Measurements from ENCODE around the gene MUC5B. TPM values are rescaled to one million over a fixed set of nuclear protein-coding genes. Genes with fewer than 3 reads are reported as not detected.

Gene MUC5B
- total and polyA plus RNA-seq, 5 donors: under 0.01 TPM; not detected in 4

- H3K9me3 ChIP-seq (ENCODE audit: control insufficient read depth, low read length): no peaks in the 10 kb centered on the region
- H3K27me3 ChIP-seq (ENCODE audit: control insufficient read depth, insufficient read depth): no peaks in the 10 kb centered on the region
- no peaks in the 10 kb centered on the region for H3K4me1 ChIP-seq (ENCODE audit: control insufficient read depth, insufficient read depth, low read length)
- DNase-seq (no peak), ATAC-seq (no peak)
- intact Hi-C loops (cut with DNase I): loop anchor here in 1 of 4 donors (10.0 kb wide), 1 partner anchor 226 kb away; no protein-coding TSS in a partner anchor
- WGBS: 71% methylated on average over 27 of the region's 27 CpGs
- H3K27ac ChIP-seq (ENCODE audit: low read length): no peak overlapping the region
- no peak overlapping the region for H3K4me3 ChIP-seq (ENCODE audit: low read length)
Measured at GRCh38 chr11:1199241-1199750, 23.6 kb upstream of the MUC5B start.

- H3K27me3 ChIP-seq (ENCODE audit: control insufficient read depth, insufficient read depth): no peaks in the 10 kb centered on the region
- DNase-seq (no peak), ATAC-seq (no peak)
- H3K4me1 ChIP-seq (ENCODE audit: control insufficient read depth, insufficient read depth, low read length): no peaks in the 10 kb centered on the region
- WGBS: 70% methylated on average over 47 of the region's 47 CpGs
- H3K9me3 ChIP-seq (ENCODE audit: control insufficient read depth, low read length): no peaks in the 10 kb centered on the region
- no peak overlapping the region for H3K4me3 ChIP-seq (ENCODE audit: low read length)
- H3K27ac ChIP-seq (ENCODE audit: low read length): no peak overlapping the region
- intact Hi-C loops (cut with DNase I): loop anchor here (5.0 to 10.0 kb wide), 4 partner anchors 225 to 372 kb away; partner anchors contain the start of gene DUSP8 (in 2 of the 4)
Measured at GRCh38 chr11:1199751-1200610, 22.9 kb upstream of the MUC5B start.

- no peaks in the 10 kb centered on the region for H3K27me3 ChIP-seq (ENCODE audit: control insufficient read depth, insufficient read depth)
- no peaks in the 10 kb centered on the region for H3K4me1 ChIP-seq (ENCODE audit: control insufficient read depth, insufficient read depth, low read length)
- ATAC-seq (no peak), DNase-seq (peak in 1 of 3 donors; percentile 36)
- H3K27ac ChIP-seq (ENCODE audit: low read length): no peak overlapping the region
- WGBS: 77% methylated on average over 16 of the region's 16 CpGs
- intact Hi-C loops (cut with DNase I): loop anchor here (5.0 to 10.0 kb wide), 3 partner anchors 314 to 372 kb away; partner anchors contain the start of gene DUSP8 (in 2 of the 4)
- no peaks in the 10 kb centered on the region for H3K9me3 ChIP-seq (ENCODE audit: control insufficient read depth, low read length)
- H3K4me3 ChIP-seq (ENCODE audit: low read length): no peak overlapping the region
Measured at GRCh38 chr11:1200611-1201191, 22.2 kb upstream of the MUC5B start.

GRCh38 chr11:1201395-1202153 lies 21.3 kb upstream of the MUC5B start:
- intact Hi-C loops (cut with DNase I): loop anchor here (2.0 to 10.0 kb wide), 4 partner anchors 313 to 371 kb away; partner anchors contain the start of gene DUSP8 (in 2 of the 4)
- H3K9me3 ChIP-seq (ENCODE audit: control insufficient read depth, low read length): no peaks in the 10 kb centered on the region
- no peak overlapping the region for H3K4me3 ChIP-seq (ENCODE audit: low read length)
- H3K4me1 ChIP-seq (ENCODE audit: control insufficient read depth, insufficient read depth, low read length): no peaks in the 10 kb centered on the region
- no peak overlapping the region for H3K27ac ChIP-seq (ENCODE audit: low read length)
- H3K27me3 ChIP-seq (ENCODE audit: control insufficient read depth, insufficient read depth): no peaks in the 10 kb centered on the region
- 88% methylated on average over 4 of the region's 4 CpGs for WGBS
- no peak for ATAC-seq
- DNase-seq: no peak

GRCh38 chr11:1202154-1202775 lies 20.6 kb upstream of the MUC5B start:
- H3K4me1 ChIP-seq (ENCODE audit: control insufficient read depth, insufficient read depth, low read length): no peaks in the 10 kb centered on the region
- peak in 1 of 2 donors; percentile 2 for ATAC-seq
- DNase-seq: peak in 2 of 3 donors; percentile 10 to 41
- no peaks in the 10 kb centered on the region for H3K9me3 ChIP-seq (ENCODE audit: control insufficient read depth, low read length)
- intact Hi-C loops (cut with DNase I): loop anchor here (2.0 to 10.0 kb wide), 4 partner anchors 313 to 370 kb away; partner anchors contain the start of gene DUSP8 (in 2 of the 4)
- H3K27ac ChIP-seq (ENCODE audit: low read length): no peak overlapping the region
- no peaks in the 10 kb centered on the region for H3K27me3 ChIP-seq (ENCODE audit: control insufficient read depth, insufficient read depth)
- 46% methylated on average over 18 of the region's 18 CpGs for WGBS
- no peak overlapping the region for H3K4me3 ChIP-seq (ENCODE audit: low read length)

GRCh38 chr11:1202776-1203504 lies 19.9 kb upstream of the MUC5B start:
- no peaks in the 10 kb centered on the region for H3K27me3 ChIP-seq (ENCODE audit: control insufficient read depth, insufficient read depth)
- 23% methylated on average over 32 of the region's 32 CpGs for WGBS
- ATAC-seq: peak; percentile 71 to 79

GRCh38 chr11:1203505-1204271 lies 19.2 kb upstream of the MUC5B start:
- H3K9me3 ChIP-seq (ENCODE audit: control insufficient read depth, low read length): no peaks in the 10 kb centered on the region
- no peaks in the 10 kb centered on the region for H3K27me3 ChIP-seq (ENCODE audit: control insufficient read depth, insufficient read depth)
- intact Hi-C loops (cut with DNase I): loop anchor here (2.0 to 10.0 kb wide), 4 partner anchors 311 to 369 kb away; partner anchors contain the start of gene DUSP8 (in 2 of the 4)
- no peak for ATAC-seq
- H3K4me1 ChIP-seq (ENCODE audit: control insufficient read depth, insufficient read depth, low read length): no peaks in the 10 kb centered on the region
- 73% methylated on average over 30 of the region's 30 CpGs for WGBS
- no peak overlapping the region for H3K4me3 ChIP-seq (ENCODE audit: low read length)
- DNase-seq: peak in 2 of 3 donors; percentile 7 to 47
- no peak overlapping the region for H3K27ac ChIP-seq (ENCODE audit: low read length)

More at GRCh38 chr11:1202776-1203504, 19.9 kb upstream of the MUC5B start:
- peak; percentile 52 to 87 (median 86) for DNase-seq
- intact Hi-C loops (cut with DNase I): loop anchor here (2.0 to 10.0 kb wide), 4 partner anchors 312 to 369 kb away; partner anchors contain the start of gene DUSP8 (in 2 of the 4)
- Histone ChIP-seq H3K9me3 (ENCODE audit: control insufficient read depth, low read length) (no peaks in the 10 kb centered on the region), H3K4me3 (ENCODE audit: low read length) (no peak overlapping the region), H3K27ac (ENCODE audit: low read length) (no peak overlapping the region), H3K4me1 (ENCODE audit: control insufficient read depth, insufficient read depth, low read length) (no peaks in the 10 kb centered on the region)

GRCh38 chr11:1204381-1205101 lies 18.3 kb upstream of the MUC5B start:
- DNase-seq: no peak
- Histone ChIP-seq H3K4me1 (ENCODE audit: control insufficient read depth, insufficient read depth, low read length) (no peaks in the 10 kb centered on the region), H3K4me3 (ENCODE audit: low read length) (no peak overlapping the region), H3K9me3 (ENCODE audit: control insufficient read depth, low read length) (no peaks in the 10 kb centered on the region), H3K27ac (ENCODE audit: low read length) (no peak overlapping the region), H3K27me3 (ENCODE audit: control insufficient read depth, insufficient read depth) (no peaks in the 10 kb centered on the region)
- ATAC-seq: no peak
- 88% methylated on average over 22 of the region's 22 CpGs for WGBS
- intact Hi-C loops (cut with DNase I): loop anchor here (5.0 to 10.0 kb wide), 3 partner anchors 310 to 368 kb away; partner anchors contain the start of gene DUSP8 (in 2 of the 4)

Measured in right cardiac atrium (tissue), 5 donors.